Endothelial cell of umbilical vein (primary cell): Measurements from ENCODE around the gene LGALS8. TPM values are rescaled to one million over a fixed set of nuclear protein-coding genes. Genes with fewer than 3 reads are reported as not detected.
A peak's percentile ranks its signal among the peaks of the same experiment; 100 is the strongest.

Experiments used
- BruUV-seq: library from RNA; stranded (reverse); fragments of 400-500 nt; replicated peaks from 2 replicates; lab custom pipeline; 2021; lab: Mats Ljungman, UMichigan
- CTCF ChIA-PET: fragments of 300-600, 350-600 bp; sonication (Branson Sonifier 250); formaldehyde crosslinking; loops from one replicate; lab custom pipeline; 2021; ENCODE audit warnings: antibody characterized with exemption, inconsistent platforms; lab: Charles Lee
- POLR2A ChIA-PET: fragments of 300-600, 350-600 bp; sonication (Branson Sonifier 250); formaldehyde crosslinking; loops from one replicate; lab custom pipeline; 2021; ENCODE audit warnings: antibody characterized with exemption, inconsistent platforms; lab: Charles Lee
- DNase-seq: peaks from one replicate; pipeline ENCODE4 v3.0.0-alpha.2; 2011; ENCODE audit warnings: low read depth, low spot score
- FAIRE-seq: peaks from 2 replicates; lab custom pipeline; 2011; peaks lifted over from hg19 to GRCh38; lab: Jason Lieb, UNC
- H2AFZ ChIP-seq: 2 replicates; pipeline ENCODE4 v1.6.0; 2012; ENCODE audit warnings: low read depth, low read length, control low read depth, inconsistent platforms
- H3K27ac ChIP-seq: 2 replicates; pipeline ENCODE4 v1.5.1; 2011; ENCODE audit warnings: low read depth, mild to moderate bottlenecking, control low read depth, low read length, moderate library complexity; ENCODE audit not compliant: insufficient read depth
- H3K27me3 ChIP-seq, 2 experiments: 2 replicates each; pipeline versions ENCODE4 v1.6.0 to v1.6.1; 2011; ENCODE audit warnings: low read length in 2 of 2, mixed read lengths in 1 of 2; ENCODE audit not compliant: control insufficient read depth in 2 of 2, insufficient read depth in 2 of 2
- H3K36me3 ChIP-seq, 2 experiments: 2 replicates in 1 of 2; 3 replicates in 1 of 2; pipeline ENCODE4 v1.5.1; 2011; ENCODE audit warnings: low read length in 2 of 2, mild to moderate bottlenecking in 1 of 2, moderate library complexity in 1 of 2; ENCODE audit not compliant: control insufficient read depth in 2 of 2, insufficient read depth in 2 of 2; ENCODE audit errors: extremely low read depth in 1 of 2
- H3K4me1 ChIP-seq: 3 replicates; pipeline ENCODE4 v1.5.1; 2011; ENCODE audit warnings: mild to moderate bottlenecking, low read length; ENCODE audit not compliant: control insufficient read depth, insufficient read depth; ENCODE audit errors: extremely low read depth
- H3K4me2 ChIP-seq: 2 replicates; pipeline ENCODE4 v1.6.1; 2011; ENCODE audit warnings: low read length, control low read depth, mixed read lengths; ENCODE audit not compliant: insufficient read depth
- H3K4me3 ChIP-seq, 3 experiments: fragments of 200-600 bp in 1 of 3; sonication (generic), shearing (Covaris generic) in 1 of 3; replicated peaks in 1 of 3; 2 replicates each; pipeline ENCODE4 v1.5.1; 2011 to 2016; ENCODE audit warnings: control low read depth in 3 of 3, low read length in 3 of 3, mild to moderate bottlenecking in 2 of 3, inconsistent platforms in 1 of 3, low read depth in 1 of 3, moderate library complexity in 1 of 3; ENCODE audit not compliant: insufficient read depth in 1 of 3
- H3K79me2 ChIP-seq: 2 replicates; pipeline ENCODE4 v1.6.0; 2012; ENCODE audit warnings: low read length, inconsistent platforms; ENCODE audit not compliant: control insufficient read depth, insufficient read depth
- H3K9ac ChIP-seq: replicated peaks from 2 replicates; pipeline ENCODE3; 2011; ENCODE audit warnings: low read length, control low read depth; ENCODE audit not compliant: insufficient read depth; ENCODE audit errors: extremely low read depth
- H3K9me1 ChIP-seq: replicated peaks from 3 replicates; pipeline ENCODE4 v1.6.0; 2011; ENCODE audit warnings: mild to moderate bottlenecking, low read length; ENCODE audit not compliant: control insufficient read depth, insufficient read depth; ENCODE audit errors: extremely low read depth
- H3K9me3 ChIP-seq: replicated peaks from 2 replicates; pipeline ENCODE4 v1.5.1; 2012; ENCODE audit warnings: low read length, inconsistent platforms; ENCODE audit not compliant: control insufficient read depth, insufficient read depth
- H4K20me1 ChIP-seq: replicated peaks from 2 replicates; pipeline ENCODE3; 2011; ENCODE audit warnings: mild to moderate bottlenecking, low read length; ENCODE audit not compliant: control insufficient read depth, insufficient read depth; ENCODE audit errors: extremely low read depth
- EZH2 ChIP-seq: IDR thresholded peaks from 2 replicates; pipeline ENCODE4 v1.6.1; 2012; ENCODE audit warnings: borderline replicate concordance, low read depth, mild to moderate bottlenecking, moderate library complexity, low read length, inconsistent platforms; ENCODE audit not compliant: severe bottlenecking
- FOS ChIP-seq: IDR thresholded peaks from 2 replicates; pipeline ENCODE4 v1.6.1; 2011; ENCODE audit warnings: mild to moderate bottlenecking, low read length, moderate library complexity, borderline replicate concordance; ENCODE audit not compliant: insufficient read depth
- GATA2 ChIP-seq: IDR thresholded peaks from 2 replicates; pipeline ENCODE4 v1.7.0; 2011; ENCODE audit warnings: low read depth, mild to moderate bottlenecking, moderate library complexity, mixed read lengths, low read length; ENCODE audit not compliant: insufficient read length, insufficient read depth
- JUN ChIP-seq: IDR thresholded peaks from 2 replicates; pipeline ENCODE4 v1.6.1; 2011; ENCODE audit warnings: borderline replicate concordance, low read depth; ENCODE audit not compliant: insufficient read length, insufficient read depth
- MAX ChIP-seq: IDR thresholded peaks from 2 replicates; pipeline ENCODE4 v1.6.1; 2011; ENCODE audit not compliant: insufficient read depth, insufficient read length
- MYC ChIP-seq: IDR thresholded peaks from one replicate; pipeline ENCODE4 v1.6.1; 2011; ENCODE audit warnings: mild to moderate bottlenecking, low read depth, low read length
- POLR2A ChIP-seq: IDR thresholded peaks from 2 replicates; pipeline ENCODE4 v1.6.1; 2012; ENCODE audit warnings: low read depth, mild to moderate bottlenecking, control low read depth, low read length
- POLR2AphosphoS5 ChIP-seq: IDR thresholded peaks from 2 replicates; pipeline ENCODE4 v1.6.1; 2012; ENCODE audit warnings: low read depth, mild to moderate bottlenecking, control low read depth, low read length, moderate library complexity; ENCODE audit not compliant: insufficient read depth
- dilution Hi-C: fragments of 300-500 bp; cut with MboI; formaldehyde crosslinking; loops from one replicate; pipeline ENCODE4 v1.15.0; 2019; ENCODE audit warnings: low sequenced_read_pairs; ENCODE audit not compliant: extremely low pct_ligation_motif_present
- intact Hi-C: fragments of 100-400 bp; cut with micrococcal nuclease; formaldehyde crosslinking; loops from one replicate; pipeline ENCODE4 v1.10.0; 2022
- polyA plus RNA-seq, 4 experiments: library from polyadenylated mRNA; depleted of rRNA in 3 of 4; stranded (reverse) in 3 of 4; unstranded in 1 of 4; fragments of >200 nt; gene quantifications; 2 replicates each; pipeline versions ENCODE4 v1.2.1 to v1.2.3, GENCODE V29; 2011 to 2012; ENCODE audit warnings: missing spikeins in 1 of 4
- total RNA-seq: library from RNA; stranded (reverse); gene quantifications from 2 replicates; pipeline ENCODE4 v1.2.3, GENCODE V29; 2021
- TF ChIP-seq, protein P1 (sequence below), 2 donors: IDR thresholded peaks; 1 replicate in 1 of 2; 2 replicates in 1 of 2; pipeline ENCODE4 v1.5.1; 2011; ENCODE audit warnings: low read length in 2 of 2, mild to moderate bottlenecking in 2 of 2, moderate library complexity in 2 of 2, control low read depth in 1 of 2, inconsistent platforms in 1 of 2, low read depth in 1 of 2; ENCODE audit not compliant: insufficient read depth in 1 of 2; ENCODE audit errors: extremely low read depth in 1 of 2

Gene LGALS8
- total and polyA plus RNA-seq, 2 donors (not counting 3 experiments of a cell fraction or from before 2014, with no cell fraction given), result 45.6 to 49.9 TPM

DNA sequence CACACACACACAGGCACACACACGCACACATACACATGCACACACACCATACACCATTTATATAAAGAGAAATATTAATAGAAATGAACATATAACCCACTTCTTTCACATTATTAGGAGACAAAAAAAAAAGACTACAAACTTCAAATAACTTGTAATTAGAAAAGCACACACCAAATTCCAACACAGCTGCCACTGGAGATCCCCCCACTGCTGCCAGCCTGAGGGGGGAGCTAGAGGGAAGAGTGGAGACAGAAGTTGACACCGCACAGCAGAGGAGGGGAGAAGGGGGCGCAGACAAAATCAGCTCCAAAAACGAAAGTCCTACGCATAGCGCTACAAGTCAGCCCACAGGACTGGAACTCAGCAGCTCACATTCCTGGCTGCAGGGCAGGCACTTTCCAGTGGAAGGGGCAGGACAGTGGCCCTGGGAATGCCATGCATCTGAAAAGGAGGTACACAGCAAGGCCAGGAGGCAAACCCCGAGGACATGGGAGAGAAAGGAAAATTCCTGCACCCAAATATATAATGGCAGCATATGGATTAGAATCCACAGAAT lies 36.5 kb downstream of the LGALS8 start:
- dilution Hi-C loops (no loop called here), intact Hi-C loops (no loop called here)
- ChIA-PET POLR2A (no interaction called here), CTCF (interaction anchor here (0.6 to 1.3 kb wide), 2 partner anchors 9 to 199 kb away, joined by 3 read pairs; no protein-coding TSS in a partner anchor)
- DNase-seq, result no peak
- Histone ChIP-seq H3K27me3 (no peaks in the 10 kb centered on the region), H2AFZ (no peak overlapping the region), H3K4me3 (no peak overlapping the region), H3K9me3 (no peaks in the 10 kb centered on the region), H3K9me1 (no peaks in the 10 kb centered on the region), H3K4me2 (no peak overlapping the region), H3K9ac (no peak overlapping the region), H3K36me3 (peaks cover 38 to 39% of the 10 kb centered on the region in 2 experiments), H3K4me1 (no peaks in the 10 kb centered on the region), H3K79me2 (no peaks in the 10 kb centered on the region), H3K27ac (no peak overlapping the region), H4K20me1 (no peaks in the 10 kb centered on the region)
- BruUV-seq, result no TSS peak
- no peak for FAIRE-seq
- TF ChIP-seq MAX (no peak), MYC (no peak), EZH2 (no peak)
- TF ChIP-seq, protein P1, sequence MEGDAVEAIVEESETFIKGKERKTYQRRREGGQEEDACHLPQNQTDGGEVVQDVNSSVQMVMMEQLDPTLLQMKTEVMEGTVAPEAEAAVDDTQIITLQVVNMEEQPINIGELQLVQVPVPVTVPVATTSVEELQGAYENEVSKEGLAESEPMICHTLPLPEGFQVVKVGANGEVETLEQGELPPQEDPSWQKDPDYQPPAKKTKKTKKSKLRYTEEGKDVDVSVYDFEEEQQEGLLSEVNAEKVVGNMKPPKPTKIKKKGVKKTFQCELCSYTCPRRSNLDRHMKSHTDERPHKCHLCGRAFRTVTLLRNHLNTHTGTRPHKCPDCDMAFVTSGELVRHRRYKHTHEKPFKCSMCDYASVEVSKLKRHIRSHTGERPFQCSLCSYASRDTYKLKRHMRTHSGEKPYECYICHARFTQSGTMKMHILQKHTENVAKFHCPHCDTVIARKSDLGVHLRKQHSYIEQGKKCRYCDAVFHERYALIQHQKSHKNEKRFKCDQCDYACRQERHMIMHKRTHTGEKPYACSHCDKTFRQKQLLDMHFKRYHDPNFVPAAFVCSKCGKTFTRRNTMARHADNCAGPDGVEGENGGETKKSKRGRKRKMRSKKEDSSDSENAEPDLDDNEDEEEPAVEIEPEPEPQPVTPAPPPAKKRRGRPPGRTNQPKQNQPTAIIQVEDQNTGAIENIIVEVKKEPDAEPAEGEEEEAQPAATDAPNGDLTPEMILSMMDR (IDR thresholded peaks at IDR 0.05; ENCODE audit: extremely low read depth in 1 of 2, insufficient read depth in 1 of 2, low read depth in 1 of 2, low read length in 2 of 2), result peak in 1 of 2 donors; percentile 14

DNA sequence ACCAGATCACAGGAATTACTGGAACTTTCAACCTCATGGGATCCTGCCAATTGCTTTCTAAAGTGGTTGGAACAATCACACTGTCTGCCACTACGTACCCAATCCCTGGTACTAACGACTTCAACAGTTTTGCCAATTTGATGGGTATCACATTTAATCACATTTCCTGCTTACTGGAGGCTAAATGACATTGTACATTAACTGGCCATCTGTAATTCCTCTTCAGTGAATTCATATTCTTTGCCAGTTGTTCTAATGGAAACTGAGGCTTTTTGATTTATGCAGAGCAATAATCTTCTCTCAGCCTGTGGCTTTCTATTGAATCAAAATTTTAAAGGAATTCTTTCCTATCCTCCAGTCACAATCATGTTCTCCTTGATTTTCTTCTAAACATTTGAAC lies 38.2 kb downstream of the LGALS8 start:
- no peaks in the 10 kb centered on the region for H3K4me1 ChIP-seq
- dilution Hi-C loops (no loop called here), intact Hi-C loops (no loop called here)
- H3K9me3 ChIP-seq, result no peaks in the 10 kb centered on the region
- no TSS peak for BruUV-seq
- H4K20me1 ChIP-seq, result no peaks in the 10 kb centered on the region
- no peak for TF ChIP-seq POLR2A
- no peak for TF ChIP-seq EZH2
- no peak for TF ChIP-seq GATA2
- TF ChIP-seq POLR2AphosphoS5, result no peak
- TF ChIP-seq, protein P1 (IDR thresholded peaks at IDR 0.05; ENCODE audit: extremely low read depth in 1 of 2, insufficient read depth in 1 of 2, low read depth in 1 of 2, low read length in 2 of 2), result no peak
- no peak for TF ChIP-seq MAX
- TF ChIP-seq FOS, result no peak
- no peak for TF ChIP-seq JUN
- no peak for TF ChIP-seq MYC
- H3K27ac ChIP-seq, result no peak overlapping the region
- FAIRE-seq (no peak), DNase-seq (no peak)
- H3K27me3 ChIP-seq, result no peaks in the 10 kb centered on the region
- H3K36me3 ChIP-seq, result peaks cover 36 to 40% of the 10 kb centered on the region in 2 experiments
- no peak overlapping the region for H2AFZ ChIP-seq
- no peaks in the 10 kb centered on the region for H3K9me1 ChIP-seq
- H3K9ac ChIP-seq, result no peak overlapping the region
- H3K4me3 ChIP-seq, result no peak overlapping the region
- POLR2A ChIA-PET, result no interaction called here
- CTCF ChIA-PET, result no interaction called here
- no peak overlapping the region for H3K4me2 ChIP-seq
- H3K79me2 ChIP-seq, result no peaks in the 10 kb centered on the region
